AG04449 (cell line): Measurements from ENCODE around the gene VBP1.

ENCODE experiments used
- CTCF ChIA-PET: fragments of 350-600 bp; formaldehyde crosslinking; extraction: SDS; loops from one replicate; lab custom pipeline; 2021; ENCODE audit warnings: antibody characterized with exemption; lab: Yijun Ruan, JAX
- POLR2A ChIA-PET: fragments of 400-600, 350-600 bp; formaldehyde crosslinking; extraction: SDS; loops from one replicate; lab custom pipeline; 2020; ENCODE audit warnings: antibody characterized with exemption, inconsistent platforms; lab: Yijun Ruan, JAX
- DNase-seq: peaks from one replicate; pipeline ENCODE4 v3.0.0-alpha.2; 2010; ENCODE audit warnings: low read depth, low spot score
- H3K4me3 ChIP-seq: 2 replicates; pipeline ENCODE4 v1.5.1; 2011; ENCODE audit warnings: low read depth, mild to moderate bottlenecking, control low read depth, low read length
- TF ChIP-seq, protein P1 (sequence below): IDR thresholded peaks from one replicate; pipeline ENCODE4 v1.5.1; 2011; ENCODE audit warnings: mild to moderate bottlenecking, moderate library complexity, low read length, control low read depth, inconsistent platforms; ENCODE audit not compliant: insufficient read depth; ENCODE audit errors: missing control alignments

VBP1 gene

DNA sequence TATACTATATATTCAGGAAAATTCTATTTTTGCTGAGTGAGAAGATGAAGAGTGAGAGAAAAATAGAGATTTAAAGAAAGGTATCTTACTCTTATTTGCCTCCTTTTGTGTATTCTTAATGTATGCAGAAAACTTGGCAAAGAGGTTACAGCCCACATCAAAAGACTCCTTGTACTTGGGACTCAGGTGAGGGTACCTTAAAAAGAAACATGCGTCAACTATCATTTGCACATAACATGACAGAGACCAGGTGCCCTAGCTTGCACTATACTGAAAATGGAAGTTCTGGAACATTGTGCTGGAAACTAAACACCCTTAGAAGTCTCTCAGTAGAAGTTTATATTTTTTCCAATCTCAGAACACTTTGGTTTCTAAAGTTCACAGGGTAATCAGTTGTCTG lies 63.6 kb downstream of the VBP1 start:
- POLR2A ChIA-PET = no interaction called here
- no peak for DNase-seq
- TF ChIP-seq, protein P1, sequence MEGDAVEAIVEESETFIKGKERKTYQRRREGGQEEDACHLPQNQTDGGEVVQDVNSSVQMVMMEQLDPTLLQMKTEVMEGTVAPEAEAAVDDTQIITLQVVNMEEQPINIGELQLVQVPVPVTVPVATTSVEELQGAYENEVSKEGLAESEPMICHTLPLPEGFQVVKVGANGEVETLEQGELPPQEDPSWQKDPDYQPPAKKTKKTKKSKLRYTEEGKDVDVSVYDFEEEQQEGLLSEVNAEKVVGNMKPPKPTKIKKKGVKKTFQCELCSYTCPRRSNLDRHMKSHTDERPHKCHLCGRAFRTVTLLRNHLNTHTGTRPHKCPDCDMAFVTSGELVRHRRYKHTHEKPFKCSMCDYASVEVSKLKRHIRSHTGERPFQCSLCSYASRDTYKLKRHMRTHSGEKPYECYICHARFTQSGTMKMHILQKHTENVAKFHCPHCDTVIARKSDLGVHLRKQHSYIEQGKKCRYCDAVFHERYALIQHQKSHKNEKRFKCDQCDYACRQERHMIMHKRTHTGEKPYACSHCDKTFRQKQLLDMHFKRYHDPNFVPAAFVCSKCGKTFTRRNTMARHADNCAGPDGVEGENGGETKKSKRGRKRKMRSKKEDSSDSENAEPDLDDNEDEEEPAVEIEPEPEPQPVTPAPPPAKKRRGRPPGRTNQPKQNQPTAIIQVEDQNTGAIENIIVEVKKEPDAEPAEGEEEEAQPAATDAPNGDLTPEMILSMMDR = no peak
- no peak overlapping the region for H3K4me3 ChIP-seq
- CTCF ChIA-PET = no interaction called here
